ENCODE results near the gene PDE5A.
"Not testable (repeated sequence)": the region's sequence is repeated elsewhere in the genome, so short reads cannot be mapped to it uniquely, and the experiment has no call there.

The PDE5A gene

GRCh38 chr4:119478446-119479179 lies 150.0 kb downstream of the PDE5A start:
- no peak for DNase-seq (ENCODE audit: low read depth in 1 of 2, low spot score in 1 of 2)

GRCh38 chr4:119477412-119478053 lies 151.1 kb downstream of the PDE5A start:
- no peak for DNase-seq (ENCODE audit: low read depth in 1 of 2, low spot score in 1 of 2)

GRCh38 chr4:119471259-119471658 lies 157.3 kb downstream of the PDE5A start:
- no peak for DNase-seq (ENCODE audit: low read depth in 1 of 2, low spot score in 1 of 2)

GRCh38 chr4:119470737-119471063 lies 157.9 kb downstream of the PDE5A start:
- not testable (repeated sequence) for DNase-seq (ENCODE audit: low read depth in 1 of 2, low spot score in 1 of 2)

- DNase-seq (ENCODE audit: low read depth in 1 of 2, low spot score in 1 of 2) = not testable (repeated sequence)
Measured at GRCh38 chr4:119470021-119470736, 158.4 kb downstream of the PDE5A start.

GRCh38 chr4:119469039-119469438 lies 159.6 kb downstream of the PDE5A start:
- not testable (repeated sequence) for DNase-seq (ENCODE audit: low read depth in 1 of 2, low spot score in 1 of 2)

- not testable (repeated sequence) for DNase-seq (ENCODE audit: low read depth in 1 of 2, low spot score in 1 of 2)
Measured at GRCh38 chr4:119462733-119463132, 165.9 kb downstream of the PDE5A start.

- not testable (repeated sequence) for DNase-seq (ENCODE audit: low read depth in 1 of 2, low spot score in 1 of 2)
Measured at GRCh38 chr4:119455734-119456133, 172.9 kb downstream of the PDE5A start.

GRCh38 chr4:119454491-119455270 lies 173.9 kb downstream of the PDE5A start:
- DNase-seq (ENCODE audit: low read depth in 1 of 2, low spot score in 1 of 2) = peak; percentile 89 to 98

GRCh38 chr4:119454151-119454490 lies 174.5 kb downstream of the PDE5A start:
- not testable (repeated sequence) for DNase-seq (ENCODE audit: low read depth in 1 of 2, low spot score in 1 of 2)

- not testable (repeated sequence) for DNase-seq (ENCODE audit: low read depth in 1 of 2, low spot score in 1 of 2)
Measured at GRCh38 chr4:119453286-119453685, 175.3 kb downstream of the PDE5A start.

GRCh38 chr4:119449851-119450250 lies 178.8 kb downstream of the PDE5A start:
- not testable (repeated sequence) for DNase-seq (ENCODE audit: low read depth in 1 of 2, low spot score in 1 of 2)

Data from stimulated activated CD4-positive, alpha-beta T cell treated with anti-CD3 and anti-CD28 coated beads, Interleukin-15, amount 100 ng/mL, for 1 hour (primary cell).